ENCODE results near the gene TSEN34.
"Not testable (repeated sequence)": the region's sequence is repeated elsewhere in the genome, so short reads cannot be mapped to it uniquely, and the experiment has no call there.

The TSEN34 gene

GRCh38 chr19:54179262-54179852, 11.8 kb upstream of the TSEN34 start:
- Histone ChIP-seq H3K9me2 (replicated peaks; ENCODE audit: low read depth, low read length) (no peaks in the 10 kb centered on the region), H3K36me3 (ENCODE audit: insufficient read depth, low read length) (peaks cover 3% of the 10 kb centered on the region; the same call in 1 of the 2 replicates), H3K79me2 (ENCODE audit: insufficient read depth, low read length) (no peaks in the 10 kb centered on the region), H3K9ac (ENCODE audit: low read depth, low read length, poor library complexity, severe bottlenecking) (no peak overlapping the region), H3K4me1 (ENCODE audit: insufficient read depth, low read length, poor library complexity, severe bottlenecking) (no peaks in the 10 kb centered on the region), H3K4me2 (ENCODE audit: low read depth, low read length, poor library complexity, severe bottlenecking) (no peak overlapping the region), H2AFZ (ENCODE audit: low read length) (no peak overlapping the region), H3K27me3 (ENCODE audit: insufficient read depth, low read length, poor library complexity, severe bottlenecking) (no peaks in the 10 kb centered on the region), H4K20me1 (ENCODE audit: insufficient read depth, low read length, poor library complexity, severe bottlenecking) (peaks cover 4% of the 10 kb centered on the region), H3K4me3 (ENCODE audit: low read length, poor library complexity, severe bottlenecking) (no peak overlapping the region), H3F3A (ENCODE audit: low read depth) (no peaks in the 10 kb centered on the region), H3K9me3 (ENCODE audit: insufficient read depth, low read depth, low read length) (no peaks in the 10 kb centered on the region)
- no peak for TF ChIP-seq EZH2phosphoT487 (IDR thresholded peaks at IDR 0.05; ENCODE audit: borderline replicate concordance)
- TF ChIP-seq, protein P1, sequence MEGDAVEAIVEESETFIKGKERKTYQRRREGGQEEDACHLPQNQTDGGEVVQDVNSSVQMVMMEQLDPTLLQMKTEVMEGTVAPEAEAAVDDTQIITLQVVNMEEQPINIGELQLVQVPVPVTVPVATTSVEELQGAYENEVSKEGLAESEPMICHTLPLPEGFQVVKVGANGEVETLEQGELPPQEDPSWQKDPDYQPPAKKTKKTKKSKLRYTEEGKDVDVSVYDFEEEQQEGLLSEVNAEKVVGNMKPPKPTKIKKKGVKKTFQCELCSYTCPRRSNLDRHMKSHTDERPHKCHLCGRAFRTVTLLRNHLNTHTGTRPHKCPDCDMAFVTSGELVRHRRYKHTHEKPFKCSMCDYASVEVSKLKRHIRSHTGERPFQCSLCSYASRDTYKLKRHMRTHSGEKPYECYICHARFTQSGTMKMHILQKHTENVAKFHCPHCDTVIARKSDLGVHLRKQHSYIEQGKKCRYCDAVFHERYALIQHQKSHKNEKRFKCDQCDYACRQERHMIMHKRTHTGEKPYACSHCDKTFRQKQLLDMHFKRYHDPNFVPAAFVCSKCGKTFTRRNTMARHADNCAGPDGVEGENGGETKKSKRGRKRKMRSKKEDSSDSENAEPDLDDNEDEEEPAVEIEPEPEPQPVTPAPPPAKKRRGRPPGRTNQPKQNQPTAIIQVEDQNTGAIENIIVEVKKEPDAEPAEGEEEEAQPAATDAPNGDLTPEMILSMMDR (conservative IDR thresholded peaks at IDR 0.05; ENCODE audit: low read length), result no peak

- H3K4me1 ChIP-seq (ENCODE audit: insufficient read depth, low read length, poor library complexity, severe bottlenecking), result no peaks in the 10 kb centered on the region
- no peaks in the 10 kb centered on the region for H3K27me3 ChIP-seq (ENCODE audit: insufficient read depth, low read length, poor library complexity, severe bottlenecking)
- H3K9me3 ChIP-seq (ENCODE audit: insufficient read depth, low read depth, low read length), result no peaks in the 10 kb centered on the region
- H4K20me1 ChIP-seq (ENCODE audit: insufficient read depth, low read length, poor library complexity, severe bottlenecking), result peaks cover 4% of the 10 kb centered on the region
- H3K4me3 ChIP-seq (ENCODE audit: low read length, poor library complexity, severe bottlenecking), result no peak overlapping the region
- TF ChIP-seq, protein P1 (conservative IDR thresholded peaks at IDR 0.05; ENCODE audit: low read length), result peak; percentile 25
- no peak for TF ChIP-seq EZH2phosphoT487 (IDR thresholded peaks at IDR 0.05; ENCODE audit: borderline replicate concordance)
- H3F3A ChIP-seq (ENCODE audit: low read depth), result no peaks in the 10 kb centered on the region
- H3K9me2 ChIP-seq (replicated peaks; ENCODE audit: low read depth, low read length), result no peaks in the 10 kb centered on the region
- no peak overlapping the region for H3K9ac ChIP-seq (ENCODE audit: low read depth, low read length, poor library complexity, severe bottlenecking)
- H3K79me2 ChIP-seq (ENCODE audit: insufficient read depth, low read length), result no peaks in the 10 kb centered on the region
- no peak overlapping the region for H3K4me2 ChIP-seq (ENCODE audit: low read depth, low read length, poor library complexity, severe bottlenecking)
- H3K36me3 ChIP-seq (ENCODE audit: insufficient read depth, low read length), result peaks cover 3% of the 10 kb centered on the region; the same call in 1 of the 2 replicates
- no peak overlapping the region for H2AFZ ChIP-seq (ENCODE audit: low read length)
Measured at GRCh38 chr19:54179921-54180461, 11.1 kb upstream of the TSEN34 start.

DNA sequence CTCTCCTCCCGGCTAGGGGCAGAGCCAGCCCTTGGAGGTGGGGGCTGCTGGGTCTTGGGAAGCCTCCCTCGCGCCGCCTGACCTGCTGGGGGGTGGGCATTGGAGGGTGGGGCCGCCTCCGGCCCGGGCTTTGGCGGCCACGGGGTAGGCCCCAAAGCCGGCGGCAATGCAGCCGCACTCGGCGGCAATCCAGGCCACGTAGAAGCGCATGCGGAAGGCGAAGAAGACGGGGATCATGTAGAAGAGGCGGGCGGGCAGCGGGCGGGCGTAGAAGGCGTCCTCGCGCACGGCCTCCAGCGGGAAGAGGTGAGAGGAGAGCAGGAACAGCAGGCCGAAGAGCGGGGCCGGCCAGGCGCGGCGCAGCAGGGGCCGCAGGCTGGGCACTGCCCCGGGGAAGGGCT, 10.4 kb upstream of the TSEN34 start:
- Histone ChIP-seq H3F3A (ENCODE audit: low read depth) (no peaks in the 10 kb centered on the region), H3K4me3 (ENCODE audit: low read length, poor library complexity, severe bottlenecking) (no peak overlapping the region), H3K36me3 (ENCODE audit: insufficient read depth, low read length) (peaks cover 3% of the 10 kb centered on the region; the same call in 1 of the 2 replicates), H3K9me2 (replicated peaks; ENCODE audit: low read depth, low read length) (no peaks in the 10 kb centered on the region), H3K4me1 (ENCODE audit: insufficient read depth, low read length, poor library complexity, severe bottlenecking) (no peaks in the 10 kb centered on the region), H2AFZ (ENCODE audit: low read length) (no peak overlapping the region), H3K9ac (ENCODE audit: low read depth, low read length, poor library complexity, severe bottlenecking) (no peak overlapping the region), H3K27me3 (ENCODE audit: insufficient read depth, low read length, poor library complexity, severe bottlenecking) (no peaks in the 10 kb centered on the region), H4K20me1 (ENCODE audit: insufficient read depth, low read length, poor library complexity, severe bottlenecking) (peaks cover 4% of the 10 kb centered on the region), H3K79me2 (ENCODE audit: insufficient read depth, low read length) (no peaks in the 10 kb centered on the region), H3K4me2 (ENCODE audit: low read depth, low read length, poor library complexity, severe bottlenecking) (no peak overlapping the region), H3K9me3 (ENCODE audit: insufficient read depth, low read depth, low read length) (no peaks in the 10 kb centered on the region)
- TF ChIP-seq, protein P1 (conservative IDR thresholded peaks at IDR 0.05; ENCODE audit: low read length), result no peak
- no peak for TF ChIP-seq EZH2phosphoT487 (IDR thresholded peaks at IDR 0.05; ENCODE audit: borderline replicate concordance)

GRCh38 chr19:54181894-54182293, 9.2 kb upstream of the TSEN34 start:
- not testable (repeated sequence) for H3K4me1 ChIP-seq (ENCODE audit: insufficient read depth, low read length, poor library complexity, severe bottlenecking); H4K20me1 ChIP-seq (ENCODE audit: insufficient read depth, low read length, poor library complexity, severe bottlenecking); H3K4me3 ChIP-seq (ENCODE audit: low read length, poor library complexity, severe bottlenecking); H2AFZ ChIP-seq (ENCODE audit: low read length); H3K9ac ChIP-seq (ENCODE audit: low read depth, low read length, poor library complexity, severe bottlenecking); H3K4me2 ChIP-seq (ENCODE audit: low read depth, low read length, poor library complexity, severe bottlenecking); H3F3A ChIP-seq (ENCODE audit: low read depth); H3K9me2 ChIP-seq (replicated peaks; ENCODE audit: low read depth, low read length); H3K9me3 ChIP-seq (ENCODE audit: insufficient read depth, low read depth, low read length); H3K27me3 ChIP-seq (ENCODE audit: insufficient read depth, low read length, poor library complexity, severe bottlenecking); H3K79me2 ChIP-seq (ENCODE audit: insufficient read depth, low read length); H3K36me3 ChIP-seq (ENCODE audit: insufficient read depth, low read length)
